ENCODE data around the gene SUN2.

The SUN2 gene

DNA sequence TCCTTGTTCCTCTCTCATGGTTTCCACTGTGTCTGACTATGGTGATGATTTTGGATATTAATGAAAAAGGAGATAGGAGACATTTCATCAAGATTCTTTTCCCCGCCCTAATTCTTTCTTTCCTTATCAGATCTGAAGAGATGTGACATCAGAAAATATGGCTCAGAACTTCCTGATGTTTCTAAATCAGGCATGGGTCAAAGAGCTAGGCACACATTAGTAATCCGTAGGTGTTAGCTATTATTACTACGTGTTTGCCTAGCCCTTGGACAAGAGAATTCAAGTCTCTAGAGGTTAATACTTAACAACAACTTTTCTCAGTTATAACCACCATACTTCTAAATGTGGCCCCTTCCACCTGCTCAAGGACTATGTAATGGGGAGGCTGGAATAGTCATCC is 60.9 kb downstream of the SUN2 start:
- no peak for DNase-seq

DNA sequence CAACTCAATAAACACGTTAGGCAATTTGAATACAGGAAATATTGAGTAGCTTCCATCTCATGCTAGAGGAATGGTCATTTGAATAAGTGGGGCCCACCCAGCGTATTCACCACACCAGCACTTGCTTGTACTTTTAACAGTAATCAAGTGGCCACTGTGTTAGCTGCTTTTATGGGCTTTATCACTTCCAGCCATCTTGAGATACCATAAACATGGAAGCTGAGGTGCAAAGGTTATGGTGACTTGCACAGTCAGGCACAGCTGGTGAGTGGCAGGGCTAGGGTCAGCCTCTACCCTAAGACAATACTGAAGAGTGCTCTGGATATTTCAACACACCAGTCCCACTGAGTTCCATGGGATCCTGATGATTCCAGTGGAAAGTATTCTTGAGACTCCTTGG is 61.7 kb downstream of the SUN2 start:
- DNase-seq = no peak

- DNase-seq = no peak
Measured at GRCh38 chr22:38689651-38690050, 66.1 kb downstream of the SUN2 start.

GRCh38 chr22:38685761-38686160 is 70.0 kb downstream of the SUN2 start:
- no peak for DNase-seq

DNA sequence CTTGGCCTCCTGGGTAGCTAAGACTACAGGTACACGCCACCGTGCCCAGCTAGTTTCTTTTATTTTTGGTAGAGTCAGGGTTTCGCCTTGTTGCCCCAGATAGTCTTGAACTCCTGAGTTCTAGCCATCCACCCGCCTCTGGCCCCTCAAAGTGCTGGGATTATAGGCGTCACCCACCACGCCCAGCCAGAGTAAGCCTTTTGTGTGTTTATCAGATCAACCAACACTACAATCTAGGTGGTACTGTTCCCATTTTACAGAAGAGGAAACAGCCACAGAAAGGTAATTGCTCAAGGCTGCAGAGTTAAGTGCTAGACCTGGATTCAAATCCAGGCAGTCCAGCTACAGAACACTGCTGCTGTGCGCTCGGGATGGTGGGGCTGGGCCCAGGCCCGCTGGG is 70.9 kb downstream of the SUN2 start:
- DNase-seq = no peak

All from islet precursor cell (in vitro differentiated cells).